ENCODE data around the gene TAF11. TPM values are rescaled to one million over a fixed set of nuclear protein-coding genes. Genes with fewer than 3 reads are reported as not detected.

The TAF11 gene
- total and polyA plus RNA-seq, 2 donors, result 24.2 to 36.4 TPM

GRCh38 chr6:34836008-34836407, 51.8 kb downstream of the TAF11 start:
- Histone ChIP-seq H3K36me3 (ENCODE audit: insufficient read depth) (peaks cover 2% of the 10 kb centered on the region), H3K4me3 (ENCODE audit: low read depth, low read length) (no peak overlapping the region), H3K4me1 (ENCODE audit: insufficient read depth) (no peaks in the 10 kb centered on the region), H3K27ac (ENCODE audit: low read depth) (no peak overlapping the region)
- DNase-seq (ENCODE audit: extremely low spot score), result no peak
- 95% methylated on average over 4 of the region's 4 CpGs for WGBS

- H3K36me3 ChIP-seq (ENCODE audit: insufficient read depth), result peaks cover 2% of the 10 kb centered on the region
- no peaks in the 10 kb centered on the region for H3K4me1 ChIP-seq (ENCODE audit: insufficient read depth)
- H3K4me3 ChIP-seq (ENCODE audit: low read depth, low read length), result no peak overlapping the region
- H3K27ac ChIP-seq (ENCODE audit: low read depth), result no peak overlapping the region
- 88% methylated on average over 4 of the region's 4 CpGs for WGBS
- DNase-seq (ENCODE audit: extremely low spot score), result no peak
These were observed 52.9 kb downstream of the TAF11 start for GRCh38 chr6:34834789-34835518.

- no peak for DNase-seq (ENCODE audit: extremely low spot score)
- Histone ChIP-seq H3K4me3 (ENCODE audit: low read depth, low read length) (no peak overlapping the region), H3K36me3 (ENCODE audit: insufficient read depth) (peaks cover 2% of the 10 kb centered on the region), H3K4me1 (ENCODE audit: insufficient read depth) (no peaks in the 10 kb centered on the region), H3K27ac (ENCODE audit: low read depth) (no peak overlapping the region)
- WGBS, result 91% methylated on average over 1 of the region's 1 CpG
These were observed 54.9 kb downstream of the TAF11 start for GRCh38 chr6:34832942-34833341.

GRCh38 chr6:34829137-34829536, 58.7 kb downstream of the TAF11 start:
- DNase-seq (ENCODE audit: extremely low spot score), result no peak
- H3K4me1 ChIP-seq (ENCODE audit: insufficient read depth), result no peaks in the 10 kb centered on the region
- 96% methylated on average over 2 of the region's 2 CpGs for WGBS
- no peak overlapping the region for H3K27ac ChIP-seq (ENCODE audit: low read depth)
- no peak overlapping the region for H3K4me3 ChIP-seq (ENCODE audit: low read depth, low read length)
- peaks cover 2% of the 10 kb centered on the region for H3K36me3 ChIP-seq (ENCODE audit: insufficient read depth)

Other genes starting within 250 kb of the TAF11 start
- 38.1 TPM for gene ILRUN, start 191.3 kb downstream of the TAF11 start, total RNA-seq
- gene ILRUN, start 191.3 kb downstream of the TAF11 start, polyA plus RNA-seq, result 76.0 TPM
- 27.7 TPM for gene SNRPC, start 130.5 kb downstream of the TAF11 start, total RNA-seq
- gene SNRPC, start 130.5 kb downstream of the TAF11 start, polyA plus RNA-seq, result 118 TPM
- gene BLTP3A, start 96.0 kb downstream of the TAF11 start, total RNA-seq, result 10.5 TPM
- 4.5 TPM for gene BLTP3A, start 96.0 kb downstream of the TAF11 start, polyA plus RNA-seq
- gene ANKS1A, start 1.2 kb upstream of the TAF11 start, total RNA-seq, result 21.9 TPM
- 38.0 TPM for gene ANKS1A, start 1.2 kb upstream of the TAF11 start, polyA plus RNA-seq

Measured in urinary bladder (tissue), 4 donors.